Left ventricle myocardium inferior (tissue), 1 donor: ENCODE data around the gene PALM. TPM values are rescaled to one million over a fixed set of nuclear protein-coding genes. Genes with fewer than 3 reads are reported as not detected.

Experiments used
- DNase-seq: peaks from one replicate; pipeline ENCODE4 v3.0.0-alpha.2; 2020
- H3K27ac ChIP-seq: fragments of 200-600 bp; replicated peaks from 2 replicates; pipeline ENCODE4 v1.8.0; 2021
- H3K27me3 ChIP-seq: fragments of 200-600 bp; 2 replicates; pipeline ENCODE4 v1.8.0; 2021; ENCODE audit warnings: low read depth
- H3K36me3 ChIP-seq: fragments of 200-600 bp; 2 replicates; pipeline ENCODE4 v1.8.0; 2021
- H3K4me1 ChIP-seq: fragments of 200-600 bp; 2 replicates; pipeline ENCODE4 v1.8.0; 2021
- H3K4me3 ChIP-seq: fragments of 200-600 bp; 2 replicates; pipeline ENCODE4 v1.8.0; 2021; ENCODE audit warnings: mild to moderate bottlenecking, moderate library complexity
- H3K9me3 ChIP-seq: fragments of 200-600 bp; replicated peaks from 2 replicates; pipeline ENCODE4 v1.8.0; 2021
- CTCF ChIP-seq: fragments of 200-600 bp; IDR thresholded peaks from 2 replicates; pipeline ENCODE4 v1.8.0; 2021; ENCODE audit warnings: antibody characterized with exemption, mild to moderate bottlenecking, borderline replicate concordance
- intact Hi-C: fragments of 100-400 bp; cut with micrococcal nuclease; formaldehyde crosslinking; loops from one replicate; pipeline ENCODE4 v1.11.0; 2022
- total RNA-seq: library from RNA; stranded (reverse); fragmentation: NEBNext Ultra II Directional; extraction: Animal tissue kit (Norgen Biotek cat#: 25700); gene quantifications from one replicate; pipeline ENCODE4 v1.2.1, GENCODE V29; 2021
- donor health status: DM: no; HTN: yes; CAD: no; lungs with severe emphysema.

The PALM gene
- total RNA-seq, 1 donor from 2014 or later: 26.8 TPM

- intact Hi-C loops: no loop called here
- DNase-seq: no peak
- no peak for TF ChIP-seq CTCF
- H3K36me3 ChIP-seq: peaks cover 14% of the 10 kb centered on the region
- H3K9me3 ChIP-seq: peaks cover 9% of the 10 kb centered on the region
- peaks cover 34% of the 10 kb centered on the region for H3K27me3 ChIP-seq
- peak overlapping the region; percentile 79 for H3K27ac ChIP-seq
- peak overlapping the region; percentile 44 for H3K4me3 ChIP-seq
- H3K4me1 ChIP-seq: peaks cover 60% of the 10 kb centered on the region
Measured at GRCh38 chr19:719636-720344, 11.1 kb downstream of the PALM start.

- no peak for TF ChIP-seq CTCF
- Histone ChIP-seq H3K4me3 (peak overlapping the region; percentile 44), H3K4me1 (peaks cover 60% of the 10 kb centered on the region), H3K27me3 (peaks cover 34% of the 10 kb centered on the region), H3K27ac (peak overlapping the region; percentile 74), H3K36me3 (peaks cover 6% of the 10 kb centered on the region), H3K9me3 (peaks cover 2% of the 10 kb centered on the region)
- intact Hi-C loops: no loop called here
- no peak for DNase-seq
Measured at GRCh38 chr19:720345-721160, 11.8 kb downstream of the PALM start.

- peaks cover 70% of the 10 kb centered on the region for H3K4me1 ChIP-seq
- peaks cover 34% of the 10 kb centered on the region for H3K27me3 ChIP-seq
- peak overlapping the region; percentile 75 for H3K27ac ChIP-seq
- H3K4me3 ChIP-seq: no peak overlapping the region
- peaks cover 4% of the 10 kb centered on the region for H3K36me3 ChIP-seq
- H3K9me3 ChIP-seq: no peaks in the 10 kb centered on the region
- intact Hi-C loops: no loop called here
- no peak for TF ChIP-seq CTCF
- DNase-seq: peak; percentile 65
Measured at GRCh38 chr19:722553-723101, 13.9 kb downstream of the PALM start.

GRCh38 chr19:723247-723646, 14.5 kb downstream of the PALM start:
- DNase-seq: no peak
- peak overlapping the region; percentile 75 for H3K27ac ChIP-seq
- peaks cover 34% of the 10 kb centered on the region for H3K27me3 ChIP-seq
- intact Hi-C loops: no loop called here
- no peak overlapping the region for H3K4me3 ChIP-seq
- H3K36me3 ChIP-seq: peaks cover 4% of the 10 kb centered on the region
- H3K4me1 ChIP-seq: peaks cover 72% of the 10 kb centered on the region
- no peak for TF ChIP-seq CTCF
- H3K9me3 ChIP-seq: no peaks in the 10 kb centered on the region

- Histone ChIP-seq H3K4me3 (no peak overlapping the region), H3K9me3 (no peaks in the 10 kb centered on the region), H3K4me1 (peaks cover 72% of the 10 kb centered on the region), H3K36me3 (peaks cover 4% of the 10 kb centered on the region), H3K27me3 (peaks cover 30% of the 10 kb centered on the region), H3K27ac (peak overlapping the region; percentile 75)
- intact Hi-C loops: no loop called here
- DNase-seq: no peak
- no peak for TF ChIP-seq CTCF
Measured at GRCh38 chr19:723714-724113, 15.0 kb downstream of the PALM start.
